ENCODE results near the gene GRID2.

DNA sequence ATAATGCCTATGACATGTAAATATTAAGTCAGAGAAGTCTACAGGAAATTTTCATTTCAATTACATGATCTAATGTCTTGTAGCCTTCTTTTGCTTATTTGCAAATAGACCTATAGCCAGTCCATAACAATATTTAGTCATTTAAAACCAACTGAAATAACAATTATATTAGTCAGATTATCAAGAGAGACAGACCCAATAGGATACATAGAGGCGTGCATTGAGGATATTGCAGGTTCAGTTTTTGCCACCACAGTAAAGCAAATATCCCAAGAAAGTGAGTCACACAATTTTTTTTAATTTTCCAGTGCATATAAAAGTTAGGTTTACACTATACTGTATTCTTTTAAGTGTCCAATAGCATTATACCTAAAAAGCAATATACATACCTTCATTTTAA is 1175.0 kb downstream of the GRID2 start:
- TF ChIP-seq POLR2A (IDR thresholded peaks at IDR 0.05; ENCODE audit: low read depth, low read length) (no peak), TAF1 (IDR thresholded peaks at IDR 0.05; ENCODE audit: borderline replicate concordance, low read depth, low read length) (no peak)
